ENCODE data around the gene UACA.
"Not testable (repeated sequence)": the region's sequence is repeated elsewhere in the genome, so short reads cannot be mapped to it uniquely, and the experiment has no call there.

The UACA gene

GRCh38 chr15:70753101-70753829, 10.1 kb downstream of the UACA start:
- no peak for DNase-seq

- no peak for DNase-seq
Observed at GRCh38 chr15:70752193-70752635, 11.1 kb downstream of the UACA start.

- no peak for DNase-seq
Observed at GRCh38 chr15:70750203-70750869, 13.0 kb downstream of the UACA start.

GRCh38 chr15:70748281-70748747, 15.0 kb downstream of the UACA start:
- DNase-seq = no peak

GRCh38 chr15:70746598-70746997, 16.8 kb downstream of the UACA start:
- DNase-seq = not testable (repeated sequence)

- DNase-seq = no peak
Observed at GRCh38 chr15:70742928-70743327, 20.4 kb downstream of the UACA start.

GRCh38 chr15:70741677-70742293, 21.6 kb downstream of the UACA start:
- DNase-seq = no peak

GRCh38 chr15:70741107-70741531, 22.2 kb downstream of the UACA start:
- no peak for DNase-seq

- DNase-seq = not testable (repeated sequence)
Observed at GRCh38 chr15:70735040-70735439, 28.3 kb downstream of the UACA start.

GRCh38 chr15:70729164-70729563, 34.2 kb downstream of the UACA start:
- DNase-seq = no peak

- DNase-seq = no peak
Observed at GRCh38 chr15:70726753-70727152, 36.6 kb downstream of the UACA start.

- no peak for DNase-seq
Observed at GRCh38 chr15:70723927-70724326, 39.4 kb downstream of the UACA start.

GRCh38 chr15:70723122-70723422, 40.3 kb downstream of the UACA start:
- no peak for DNase-seq

- DNase-seq = no peak
Observed at GRCh38 chr15:70722266-70723121, 40.9 kb downstream of the UACA start.

GRCh38 chr15:70720228-70721016, 42.9 kb downstream of the UACA start:
- DNase-seq = no peak

- DNase-seq = no peak
Observed at GRCh38 chr15:70717237-70717793, 46.0 kb downstream of the UACA start.

- DNase-seq = no peak
Observed at GRCh38 chr15:70715840-70716485, 47.4 kb downstream of the UACA start.

GRCh38 chr15:70714565-70714964, 48.8 kb downstream of the UACA start:
- DNase-seq = no peak

- no peak for DNase-seq
Observed at GRCh38 chr15:70714015-70714414, 49.3 kb downstream of the UACA start.

- DNase-seq = no peak
Observed at GRCh38 chr15:70712271-70712670, 51.1 kb downstream of the UACA start.

- no peak for DNase-seq
Observed at GRCh38 chr15:70710714-70711113, 52.6 kb downstream of the UACA start.
